C4-2B (cell line): ENCODE measurements around the gene SLCO2A1.

Experiments used
- CTCF ChIP-seq: fragments of 450-650 bp; conservative IDR thresholded peaks from 2 replicates; pipeline ENCODE4 v1.5.1; 2017; ENCODE audit warnings: mild to moderate bottlenecking
- ZFX ChIP-seq: fragments of 450-650 bp; IDR thresholded peaks from 2 replicates; pipeline ENCODE4 v1.6.1; 2017

GRCh38 chr3:133939463-133939835 is 90.3 kb downstream of the SLCO2A1 start:
- no peak for TF ChIP-seq CTCF
- TF ChIP-seq ZFX = no peak
